ENCODE data around the gene HECTD2.
"Not testable (repeated sequence)": the region's sequence is repeated elsewhere in the genome, so short reads cannot be mapped to it uniquely, and the experiment has no call there.

The HECTD2 gene

GRCh38 chr10:91409869-91410637 lies at the start of gene HECTD2:
Gene HECTD2, plus strand, starts transcription at chr10:91410344. Its CDS starts 95 bp downstream, at chr10:91410439.
- DNase-seq: peak; percentile 44 to 90 (median 82)

GRCh38 chr10:91360461-91360860 lies 49.7 kb upstream of the HECTD2 start:
- DNase-seq: no peak

GRCh38 chr10:91365519-91365918 lies 44.6 kb upstream of the HECTD2 start:
- not testable (repeated sequence) for DNase-seq

- DNase-seq: no peak
These were observed 43.4 kb upstream of the HECTD2 start for GRCh38 chr10:91366704-91367103.

GRCh38 chr10:91367127-91367531 lies 43.0 kb upstream of the HECTD2 start:
- no peak for DNase-seq

GRCh38 chr10:91367558-91367957 lies 42.6 kb upstream of the HECTD2 start:
- no peak for DNase-seq

- not testable (repeated sequence) for DNase-seq
These were observed 40.1 kb upstream of the HECTD2 start for GRCh38 chr10:91369978-91370589.

- no peak for DNase-seq
These were observed 36.1 kb upstream of the HECTD2 start for GRCh38 chr10:91374052-91374451.

- no peak for DNase-seq
These were observed 32.1 kb upstream of the HECTD2 start for GRCh38 chr10:91378061-91378460.

GRCh38 chr10:91380873-91381256 lies 29.3 kb upstream of the HECTD2 start:
- no peak for DNase-seq

GRCh38 chr10:91381257-91381891 lies 28.8 kb upstream of the HECTD2 start:
- DNase-seq: peak in 4 of 14 donors; percentile 3 to 11 (median 4)

GRCh38 chr10:91385306-91386085 lies 24.6 kb upstream of the HECTD2 start:
- no peak for DNase-seq

GRCh38 chr10:91389636-91390512 lies 20.3 kb upstream of the HECTD2 start:
- peak in 1 of 14 donors; percentile 35 for DNase-seq

- DNase-seq: not testable (repeated sequence)
These were observed 19.7 kb upstream of the HECTD2 start for GRCh38 chr10:91390513-91390825.

GRCh38 chr10:91391920-91392319 lies 18.2 kb upstream of the HECTD2 start:
- no peak for DNase-seq

GRCh38 chr10:91406322-91406721 lies 3.8 kb upstream of the HECTD2 start:
- no peak for DNase-seq

- DNase-seq: peak; percentile 64 to 93 (median 82)
These were observed 875 bp upstream of the HECTD2 start for GRCh38 chr10:91409069-91409868.

- peak in 9 of 14 donors; percentile 26 to 71 (median 52) for DNase-seq
These were observed 661 bp downstream of the HECTD2 start for GRCh38 chr10:91410638-91411371.

GRCh38 chr10:91411621-91412020 lies 1.5 kb downstream of the HECTD2 start:
- no peak for DNase-seq
